IPS DF 4.7 (cell line): ENCODE results near the gene ZNF574.

Source experiments
- DNase-seq: peaks from one replicate; pipeline ENCODE4 v3.0.0-alpha.2; 2013; ENCODE audit warnings: low spot score; ENCODE audit errors: extremely low read depth

The ZNF574 gene

DNA sequence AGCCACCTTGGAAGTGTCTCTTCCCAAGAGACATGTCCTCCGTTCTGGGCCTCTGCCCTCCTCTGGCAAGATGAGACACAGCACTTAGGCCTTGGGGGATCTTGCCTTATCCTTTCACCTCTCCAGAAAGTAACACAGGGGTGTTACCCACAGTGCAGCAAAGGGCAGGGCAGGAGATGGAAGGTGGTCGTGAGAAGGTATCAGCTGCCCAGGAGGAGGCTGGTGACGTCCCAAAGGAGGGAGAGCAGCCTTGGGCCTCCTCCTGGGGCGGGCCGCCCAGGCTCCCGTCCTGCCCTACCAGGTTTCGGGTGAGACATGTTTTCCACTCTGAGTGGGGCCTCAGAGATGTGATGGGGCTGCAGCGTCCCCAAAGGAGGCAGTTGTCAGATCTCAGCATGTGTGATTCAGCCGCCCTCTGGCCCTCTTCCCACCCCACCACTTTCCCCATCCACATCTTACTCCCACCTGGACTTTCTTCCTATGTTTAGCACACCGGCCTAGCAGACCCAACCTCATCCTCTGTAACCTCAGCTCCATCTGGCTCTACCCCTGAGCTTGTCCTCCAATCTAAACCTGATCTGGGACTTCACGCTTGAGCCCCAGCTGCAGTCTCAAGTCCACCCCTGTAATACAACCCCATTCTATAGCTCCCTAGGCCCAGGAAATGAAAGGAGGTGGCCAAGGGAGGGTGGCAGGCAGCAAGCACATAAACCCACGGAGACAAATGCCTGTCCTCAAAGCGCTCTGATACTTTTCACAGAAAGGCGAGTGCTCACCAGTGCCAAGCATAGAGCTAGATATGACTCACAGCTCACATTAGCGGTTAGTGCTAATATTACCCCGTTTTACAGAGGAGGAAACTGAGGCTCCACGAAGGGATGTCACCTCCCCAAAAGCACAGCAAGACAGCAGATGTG, 47.0 kb downstream of the ZNF574 start:
- no peak for DNase-seq

DNA sequence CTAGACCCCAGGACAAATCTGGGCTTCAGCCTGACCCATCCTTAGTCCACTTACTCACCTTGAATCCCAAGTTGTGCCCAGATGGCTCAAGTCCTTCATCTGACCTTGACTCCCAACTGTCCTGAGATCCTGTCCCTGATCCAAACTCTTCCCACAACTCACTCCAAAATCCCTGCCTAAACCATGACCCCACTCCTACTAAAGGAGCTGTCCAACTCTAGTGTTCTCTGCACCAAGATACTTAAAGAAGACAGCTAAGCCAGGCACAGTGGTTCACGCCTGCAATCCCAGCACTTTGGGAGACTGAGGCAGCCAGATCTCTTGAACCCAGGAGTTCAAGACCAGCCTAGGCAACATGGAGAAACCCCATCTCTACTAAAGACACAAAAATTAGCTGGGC, 47.8 kb downstream of the ZNF574 start:
- no peak for DNase-seq

DNA sequence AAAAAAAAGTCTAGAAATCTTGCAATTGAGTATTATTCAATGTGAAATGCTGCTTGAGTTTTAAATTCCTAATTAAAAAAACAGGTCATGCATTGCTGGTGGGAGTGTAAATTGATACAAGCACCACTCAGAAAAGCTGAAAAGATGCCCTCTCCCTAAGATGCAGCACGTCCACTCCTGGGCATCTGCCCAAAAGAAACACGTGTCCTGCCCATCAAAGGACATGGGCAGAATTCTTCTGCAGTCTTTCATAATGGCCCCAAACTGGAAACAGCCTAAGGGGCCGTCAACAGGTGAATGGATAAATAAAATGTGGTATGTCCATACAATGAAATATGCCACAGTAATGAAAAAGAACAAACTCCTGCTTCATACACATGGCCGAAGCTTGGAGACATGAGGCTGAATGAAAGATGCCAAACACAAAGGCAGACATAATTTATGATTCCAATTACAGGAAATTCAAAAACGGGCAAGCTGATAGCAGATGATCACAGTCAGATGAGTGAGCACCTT, 48.5 kb downstream of the ZNF574 start:
- no peak for DNase-seq

DNA sequence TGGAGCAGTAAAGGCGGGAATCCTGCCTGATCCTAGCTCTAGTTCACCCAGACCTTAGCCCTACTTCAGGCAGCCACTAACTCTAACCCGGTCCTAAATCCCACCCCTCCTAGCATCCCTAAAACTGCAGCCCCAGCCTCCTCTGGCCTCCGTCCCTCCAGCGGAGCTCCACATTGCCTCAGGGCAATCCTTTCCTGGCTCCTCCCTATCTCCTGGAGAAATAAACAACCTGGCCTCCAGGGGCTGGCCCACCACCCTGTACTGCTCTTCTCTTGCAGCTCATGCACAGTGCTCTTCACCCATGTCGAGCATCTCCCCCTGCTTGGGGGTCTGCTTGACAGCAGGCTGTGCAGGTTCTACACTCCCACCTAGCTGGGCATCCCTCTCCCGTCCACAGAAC, 49.6 kb downstream of the ZNF574 start:
- no peak for DNase-seq

DNA sequence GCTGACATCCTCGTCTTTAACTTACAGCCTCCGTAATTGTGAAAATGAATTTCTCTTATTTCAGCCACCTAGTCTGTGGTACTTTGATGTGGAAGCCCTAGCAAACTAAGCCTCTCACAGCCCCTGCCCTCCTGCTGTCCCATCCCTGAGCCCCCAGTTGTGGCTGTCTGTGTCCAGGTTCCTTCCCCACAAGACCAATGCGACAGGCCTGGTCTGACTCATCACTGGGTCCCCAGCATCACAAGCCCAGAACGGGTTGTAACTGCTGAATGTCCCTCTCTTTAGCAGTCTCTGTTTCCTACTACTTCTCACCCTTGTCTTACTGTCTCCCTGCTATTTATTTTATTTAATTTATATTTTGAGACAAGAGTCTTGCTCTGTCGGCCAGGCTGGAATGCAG, 50.6 kb downstream of the ZNF574 start:
- no peak for DNase-seq

DNA sequence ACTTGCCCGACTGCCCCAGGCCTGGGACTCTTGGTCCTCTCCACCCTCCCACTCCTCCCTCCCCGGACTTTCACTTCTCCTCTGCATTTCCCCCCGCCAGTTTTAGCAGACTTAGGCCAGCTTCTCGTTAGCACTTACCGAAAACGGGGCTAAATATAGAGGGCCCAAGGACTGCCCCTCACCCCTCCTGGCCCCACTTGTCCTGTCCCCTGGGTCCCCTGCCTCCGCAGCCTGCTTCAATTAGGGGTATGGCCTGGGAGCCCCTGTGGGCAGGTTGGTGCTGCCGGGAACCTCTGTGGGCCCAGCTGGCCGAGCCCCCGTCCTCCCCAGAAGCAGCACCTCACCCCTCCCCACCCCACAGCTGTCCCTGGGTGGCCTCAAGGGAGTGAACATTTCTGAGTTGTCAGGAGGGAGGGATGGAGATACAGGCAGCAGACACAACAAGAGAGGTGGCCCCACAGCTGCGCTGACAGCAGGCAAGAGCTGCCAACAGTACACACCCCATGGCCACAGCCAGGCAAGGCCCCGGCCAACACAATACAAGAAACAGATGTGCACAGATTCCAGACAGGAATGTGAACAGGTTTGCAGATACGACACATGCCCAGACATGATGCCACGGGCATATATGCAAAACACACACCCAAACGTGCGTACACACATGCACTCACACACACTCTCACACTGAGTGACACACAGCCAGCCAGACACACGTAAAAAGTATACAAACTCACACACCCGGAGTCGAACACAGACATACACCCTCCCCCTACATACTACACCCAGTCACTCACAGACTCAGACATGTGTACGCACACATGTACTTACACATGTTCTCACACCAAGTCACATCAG, 53.7 kb downstream of the ZNF574 start:
- no peak for DNase-seq

DNA sequence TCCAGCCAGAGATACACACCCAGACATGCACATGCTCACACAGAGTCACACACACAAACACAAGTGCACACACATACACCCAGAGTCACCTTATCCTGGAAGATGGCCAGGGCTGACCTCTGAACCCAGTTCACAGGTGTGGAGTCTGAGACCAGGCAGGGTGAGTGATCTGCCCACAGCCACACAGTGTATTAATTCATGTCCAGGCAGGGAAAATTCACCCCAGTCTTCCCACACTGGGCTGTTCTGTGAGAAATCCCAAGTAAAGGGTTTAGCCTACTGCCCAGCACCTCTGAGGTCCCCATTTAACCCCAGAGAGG, 54.2 kb downstream of the ZNF574 start:
- no peak for DNase-seq
